ENCODE measurements around the gene ZP4.
A peak's percentile ranks its signal among the peaks of the same experiment; 100 is the strongest.
"Not testable (repeated sequence)": the region's sequence is repeated elsewhere in the genome, so short reads cannot be mapped to it uniquely, and the experiment has no call there.

ZP4 gene

DNA sequence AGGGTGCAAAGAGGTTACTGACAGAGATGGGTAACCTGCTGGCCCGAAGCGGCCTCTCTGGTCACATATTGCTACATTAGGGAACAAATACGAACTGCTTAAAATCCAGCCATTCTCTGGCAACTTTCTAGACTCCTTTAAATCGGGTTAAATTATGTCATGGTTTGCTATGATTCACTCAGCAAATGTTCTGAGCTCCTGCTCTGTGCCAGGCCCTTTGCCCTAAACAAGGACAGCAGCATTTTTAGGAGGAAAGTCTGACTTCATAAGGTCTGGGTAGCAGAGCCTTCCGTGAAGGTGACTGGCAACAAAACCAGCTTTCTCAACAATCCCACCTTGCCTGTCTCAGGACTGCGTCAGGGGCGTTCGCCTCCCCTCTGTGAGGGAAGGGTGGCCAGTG lies 15.4 kb downstream of the ZP4 start:
- DNase-seq, result no peak

DNA sequence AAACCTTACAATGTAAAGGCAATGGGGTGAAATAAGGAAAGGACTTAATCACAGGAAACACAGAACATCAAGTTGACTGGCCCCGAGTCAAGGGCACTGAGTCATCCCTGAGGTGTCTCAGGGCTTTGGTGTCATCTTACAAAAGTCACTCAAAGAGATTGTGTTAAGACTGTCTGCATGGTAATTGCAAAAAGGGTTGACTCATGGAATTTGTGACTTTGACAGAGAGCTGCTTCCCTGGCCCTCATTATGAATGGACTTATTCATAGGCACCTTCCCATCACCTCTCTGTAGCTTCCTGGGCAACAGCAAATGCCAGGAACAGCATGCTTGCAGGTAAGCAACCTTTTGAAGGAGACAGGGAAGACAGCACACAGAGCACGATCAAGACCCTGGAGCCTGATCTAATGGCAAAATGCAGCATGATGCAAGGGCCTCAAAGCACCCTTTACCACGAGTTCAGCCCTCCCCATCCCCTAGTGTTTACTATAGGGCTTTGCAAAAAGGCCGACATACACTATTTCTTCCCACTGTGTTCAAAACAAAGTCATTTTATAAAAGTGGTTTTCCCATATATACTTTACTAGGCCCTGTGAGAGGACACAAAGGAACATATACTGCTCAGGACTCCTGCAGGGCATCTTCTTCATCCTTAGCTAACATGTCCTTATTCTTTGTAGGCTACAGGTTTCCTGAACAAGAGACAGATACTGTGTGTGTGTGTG lies 17.1 kb downstream of the ZP4 start:
- peak; percentile 94 for DNase-seq

GRCh38 chr1:237868817-237869600 lies 21.7 kb downstream of the ZP4 start:
- no peak for DNase-seq

GRCh38 chr1:237867380-237867888 lies 23.3 kb downstream of the ZP4 start:
- no peak for DNase-seq

DNA sequence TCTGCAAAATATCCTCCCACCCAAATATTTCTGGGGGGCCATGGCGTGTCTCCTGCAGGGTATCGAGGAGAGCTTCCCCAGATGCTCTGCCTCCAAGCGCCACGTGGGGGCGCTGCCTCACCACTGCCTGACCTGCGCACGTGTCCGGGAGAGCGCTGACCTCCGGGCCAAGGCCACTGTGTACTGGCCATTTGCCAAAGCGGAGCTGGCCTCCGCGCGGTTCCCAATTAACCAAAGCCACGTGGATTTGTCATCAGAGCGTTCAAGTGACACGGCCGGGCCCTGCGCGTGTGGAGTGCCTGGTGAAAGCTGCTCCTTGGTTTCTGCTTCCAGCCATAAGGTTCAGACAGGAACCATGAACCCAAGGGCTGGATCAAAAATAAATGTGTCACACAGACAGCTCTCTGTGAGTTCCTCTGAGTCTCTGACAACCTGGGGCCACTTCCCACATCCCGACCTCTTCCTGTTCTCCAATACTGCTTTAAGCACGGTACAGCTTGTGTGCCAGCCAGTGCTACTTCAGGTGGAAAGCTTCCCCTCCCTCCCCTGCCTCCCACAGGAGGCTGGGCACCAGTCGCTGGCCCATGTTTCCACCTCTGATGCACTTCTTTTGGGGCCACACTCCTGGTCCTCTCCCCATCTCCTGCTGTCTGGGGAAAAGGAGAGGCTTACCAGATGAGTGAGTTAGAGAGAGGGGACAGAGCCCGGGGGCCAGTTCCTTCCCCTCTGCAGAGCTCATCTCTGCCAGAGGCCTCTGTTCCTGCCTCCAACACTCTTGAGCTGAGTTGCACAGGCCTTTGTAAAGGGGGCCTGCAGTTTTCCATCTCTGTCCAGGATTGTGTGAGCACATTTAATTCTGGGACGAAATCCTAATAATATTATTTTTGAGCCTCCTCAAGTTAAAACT lies 26.1 kb downstream of the ZP4 start:
- peak; percentile 54 for DNase-seq

DNA sequence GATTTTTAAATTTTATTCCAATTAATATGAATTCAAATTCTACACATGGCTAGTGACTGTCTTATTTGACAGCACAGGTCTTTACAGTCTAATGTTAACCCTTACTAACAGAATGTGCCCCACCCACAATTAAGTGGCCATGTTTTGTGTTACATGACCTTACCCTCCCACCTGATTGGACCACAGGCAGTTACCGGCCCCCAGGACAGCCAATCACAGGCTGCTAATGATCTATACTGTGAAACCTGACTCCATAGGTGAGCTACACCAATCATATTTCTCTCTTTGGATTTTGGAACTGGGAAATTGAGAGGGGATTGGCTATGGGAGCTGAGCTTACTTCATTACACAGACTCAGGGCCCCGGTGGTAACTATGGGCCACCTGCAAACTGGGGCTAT lies 27.5 kb downstream of the ZP4 start:
- no peak for DNase-seq

DNA sequence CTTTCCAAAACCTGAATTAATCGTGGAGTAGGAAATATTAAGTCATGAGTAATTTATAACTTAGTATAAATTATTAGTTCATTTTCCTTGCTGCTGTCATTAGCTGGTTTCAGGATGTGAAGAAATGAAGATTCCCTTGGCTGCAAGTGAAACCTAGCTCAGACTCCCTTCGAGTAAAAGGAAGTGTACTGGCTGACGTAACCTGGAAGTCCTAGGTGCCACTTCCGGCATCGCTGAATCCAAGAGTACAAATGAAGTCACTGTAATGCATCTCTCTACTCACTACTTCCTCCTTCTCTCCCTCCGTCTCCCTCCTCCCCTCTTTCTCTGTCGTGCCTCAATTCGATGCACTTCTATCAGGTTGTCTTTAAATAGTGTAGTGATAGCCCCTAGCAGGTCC lies 28.8 kb downstream of the ZP4 start:
- no peak for DNase-seq

DNA sequence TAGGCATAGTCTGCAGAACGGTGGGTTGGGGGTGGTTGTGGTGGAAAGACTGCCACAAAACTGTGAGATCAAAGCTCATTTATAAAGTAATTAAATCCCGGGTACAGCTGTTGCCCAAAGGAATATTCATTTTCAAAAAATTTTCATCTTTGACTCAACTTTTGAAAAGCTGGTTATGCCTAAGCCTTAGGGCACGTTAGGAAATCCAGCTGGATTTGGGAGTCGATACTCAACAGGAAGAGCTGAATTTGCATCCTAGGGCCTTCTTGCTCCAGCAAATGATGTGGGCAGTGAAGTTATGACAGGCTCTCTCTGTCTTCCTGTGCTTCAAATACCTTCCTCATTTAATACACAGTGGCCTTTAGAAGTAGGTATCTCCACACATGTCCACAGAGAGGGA lies 31.7 kb downstream of the ZP4 start:
- DNase-seq, result no peak

- DNase-seq, result no peak
These were observed 33.3 kb downstream of the ZP4 start for GRCh38 chr1:237857455-237857854.

DNA sequence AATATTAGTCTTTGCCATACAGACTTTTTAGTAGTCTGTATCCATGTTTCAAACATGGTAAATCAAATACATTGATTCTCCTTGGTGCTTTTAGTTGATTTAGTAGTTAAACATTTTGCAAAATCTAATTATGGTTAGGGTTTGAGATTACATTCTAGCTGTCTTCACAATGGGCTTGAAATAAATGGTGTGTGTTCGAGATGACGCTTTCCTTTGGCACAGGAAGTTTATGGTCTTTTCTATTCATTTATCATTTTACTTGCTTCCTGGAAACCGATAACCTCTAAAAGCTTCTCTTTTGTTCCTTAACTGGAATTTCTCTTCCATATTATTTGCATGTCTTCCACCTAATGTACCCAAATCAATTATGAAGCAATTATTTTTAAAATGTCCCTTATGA lies 38.4 kb downstream of the ZP4 start:
- no peak for DNase-seq

DNA sequence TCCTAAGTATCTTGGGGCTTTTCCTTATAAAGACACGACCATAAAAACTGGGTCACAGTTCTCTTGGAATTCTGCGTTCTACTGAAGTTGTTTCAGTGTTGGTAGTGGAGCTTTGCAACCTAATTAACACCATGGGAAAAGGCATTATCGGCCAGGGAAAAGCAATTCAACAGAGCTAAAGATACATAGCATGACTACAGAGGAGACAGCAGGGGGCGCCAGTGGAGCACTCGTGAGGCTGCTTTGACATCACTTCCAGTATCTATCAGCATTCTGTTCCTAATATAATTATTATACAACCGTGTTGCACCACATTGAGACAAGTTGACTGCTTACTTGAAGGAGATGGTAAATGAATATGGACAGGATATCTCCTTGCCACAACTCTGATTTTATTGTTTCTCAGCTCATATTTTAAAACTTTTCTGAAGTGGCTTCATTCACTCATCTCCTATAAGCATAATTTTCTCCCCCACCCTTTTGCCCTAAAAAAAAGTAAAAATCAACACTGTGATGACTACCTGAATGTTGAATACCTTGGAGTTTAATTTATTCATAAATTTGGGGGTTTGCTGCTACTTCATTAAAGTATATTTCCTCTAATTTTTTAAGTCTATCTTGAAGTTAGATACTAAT lies 39.4 kb downstream of the ZP4 start:
- peak; percentile 61 for DNase-seq

DNA sequence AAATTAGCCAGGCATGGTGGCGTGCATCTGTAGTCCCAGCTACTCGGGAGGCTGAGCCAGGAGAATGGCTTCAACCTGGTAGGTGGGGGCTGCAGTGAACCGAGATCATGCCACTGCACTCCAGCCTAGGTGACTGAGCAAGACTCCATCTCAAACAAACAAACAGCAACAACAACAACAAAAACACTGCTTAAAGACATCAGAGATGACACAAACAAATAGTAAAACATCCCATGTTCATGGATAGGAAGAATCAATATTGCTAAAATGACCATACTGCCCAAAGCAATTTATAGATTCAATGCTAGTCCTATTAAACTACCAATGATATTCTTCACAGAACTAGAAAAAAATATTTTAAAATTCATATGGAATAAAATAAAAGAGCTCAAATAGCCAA lies 47.2 kb downstream of the ZP4 start:
- DNase-seq, result not testable (repeated sequence)

DNA sequence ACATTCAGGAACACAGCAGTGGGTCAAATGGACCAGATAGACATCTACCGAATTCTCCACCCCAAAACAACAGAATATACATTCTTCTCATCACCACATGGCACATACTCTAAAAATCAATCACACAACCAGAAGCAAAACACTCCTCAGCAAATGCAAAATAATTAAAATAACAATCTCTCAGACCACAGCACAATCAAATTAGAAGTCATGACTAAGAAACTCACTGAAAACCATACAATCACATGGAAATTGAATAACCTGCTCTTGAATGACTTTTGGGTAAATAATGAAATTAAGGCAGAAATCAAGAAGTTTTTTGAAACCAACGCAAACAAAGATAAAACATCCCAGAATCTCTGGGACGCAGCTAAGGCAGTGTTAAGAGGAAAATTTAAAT lies 49.2 kb downstream of the ZP4 start:
- DNase-seq, result no peak

DNA sequence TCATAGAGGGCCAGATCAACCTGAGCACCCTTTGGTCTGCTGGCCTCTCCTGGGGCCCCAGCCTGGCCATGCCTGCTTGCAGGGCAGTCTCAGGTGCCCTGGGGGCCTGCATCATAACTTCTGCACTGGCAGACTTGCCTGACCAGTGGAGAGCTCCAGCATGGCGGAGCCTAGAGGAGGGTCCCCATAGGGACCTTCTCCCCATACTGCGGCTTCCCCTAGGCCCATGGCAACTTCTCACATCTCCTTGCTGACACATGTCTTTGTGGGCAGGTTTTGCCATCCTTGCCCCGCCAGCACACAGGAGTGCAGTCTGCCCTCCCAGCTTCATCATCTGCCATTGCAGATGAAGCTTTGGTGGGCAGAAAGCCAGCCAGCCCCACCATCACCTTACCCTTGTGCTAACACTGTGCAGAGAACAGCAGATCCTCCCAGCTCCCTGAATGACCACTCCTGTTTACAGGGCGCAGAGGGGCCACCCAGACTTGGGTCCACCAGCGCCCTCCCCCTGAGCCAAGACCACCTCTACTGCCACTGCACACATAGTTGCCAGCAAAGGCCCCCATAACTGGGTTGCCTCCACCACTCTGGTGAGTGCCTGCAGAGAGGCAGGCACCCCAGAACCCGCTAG lies 51.7 kb downstream of the ZP4 start:
- no peak for DNase-seq

GRCh38 chr1:237838320-237838719 lies 52.4 kb downstream of the ZP4 start:
- no peak for DNase-seq

DNA sequence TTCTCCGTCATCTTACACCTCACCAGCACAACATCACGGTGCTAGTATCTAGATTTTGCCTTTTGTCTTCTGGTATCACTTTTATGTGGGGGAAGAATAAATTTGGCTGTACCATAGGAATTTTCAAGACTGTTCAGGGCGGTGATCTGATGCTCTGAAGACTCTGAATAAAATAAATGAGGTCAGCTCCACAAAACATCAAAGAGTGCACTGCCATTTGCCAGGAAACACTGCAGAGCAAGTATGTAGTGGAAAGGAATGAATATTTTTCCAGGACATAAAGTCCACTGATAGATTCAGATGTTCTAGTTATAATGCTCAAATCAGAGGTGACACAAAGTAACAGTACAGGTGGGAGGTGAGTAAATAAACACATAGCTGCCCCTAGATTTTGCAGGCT lies 56.3 kb downstream of the ZP4 start:
- no peak for DNase-seq

DNA sequence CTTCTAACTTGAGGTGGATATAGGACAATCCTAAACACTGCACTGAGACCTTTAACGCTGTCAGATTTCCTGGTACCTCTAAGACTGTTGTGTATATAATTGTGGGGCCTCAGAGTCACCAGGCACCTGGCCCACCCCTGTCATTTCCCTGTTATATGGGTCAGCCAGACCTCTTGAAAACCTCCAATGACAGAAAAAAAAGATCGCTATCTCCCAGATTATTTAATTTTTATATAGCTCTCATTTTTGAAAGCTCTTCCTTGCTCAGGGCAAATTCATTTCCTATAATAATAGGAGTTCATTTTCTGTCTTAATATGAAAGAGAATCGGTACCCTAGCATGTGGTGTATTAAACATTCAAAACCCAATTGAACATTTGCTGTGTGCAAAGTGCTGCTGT lies 56.7 kb downstream of the ZP4 start:
- DNase-seq, result no peak

GRCh38 chr1:237832858-237833257 lies 57.9 kb downstream of the ZP4 start:
- DNase-seq, result no peak
